ENCODE results near the gene HTRA3.

DNA sequence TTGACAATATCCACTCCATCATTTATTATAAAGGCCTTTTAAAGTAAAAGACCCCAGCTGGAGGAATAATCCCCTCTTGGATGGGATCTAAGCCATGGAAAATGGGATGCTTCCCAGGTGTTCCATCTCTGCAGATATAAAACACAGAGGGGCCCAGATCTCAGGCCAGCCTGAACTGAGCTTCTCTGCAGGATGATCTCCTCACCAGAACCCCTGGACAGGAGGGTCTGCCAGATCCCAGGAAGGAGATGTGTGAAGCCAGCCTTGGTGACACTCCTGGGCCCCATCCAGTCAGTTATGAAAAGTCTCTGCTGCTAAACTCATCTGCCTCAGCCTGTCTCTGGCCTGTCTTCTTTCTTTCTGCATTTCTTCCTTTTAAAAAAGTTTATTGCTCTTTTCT is 56.7 kb downstream of the HTRA3 start:
- TF ChIP-seq, protein P1, sequence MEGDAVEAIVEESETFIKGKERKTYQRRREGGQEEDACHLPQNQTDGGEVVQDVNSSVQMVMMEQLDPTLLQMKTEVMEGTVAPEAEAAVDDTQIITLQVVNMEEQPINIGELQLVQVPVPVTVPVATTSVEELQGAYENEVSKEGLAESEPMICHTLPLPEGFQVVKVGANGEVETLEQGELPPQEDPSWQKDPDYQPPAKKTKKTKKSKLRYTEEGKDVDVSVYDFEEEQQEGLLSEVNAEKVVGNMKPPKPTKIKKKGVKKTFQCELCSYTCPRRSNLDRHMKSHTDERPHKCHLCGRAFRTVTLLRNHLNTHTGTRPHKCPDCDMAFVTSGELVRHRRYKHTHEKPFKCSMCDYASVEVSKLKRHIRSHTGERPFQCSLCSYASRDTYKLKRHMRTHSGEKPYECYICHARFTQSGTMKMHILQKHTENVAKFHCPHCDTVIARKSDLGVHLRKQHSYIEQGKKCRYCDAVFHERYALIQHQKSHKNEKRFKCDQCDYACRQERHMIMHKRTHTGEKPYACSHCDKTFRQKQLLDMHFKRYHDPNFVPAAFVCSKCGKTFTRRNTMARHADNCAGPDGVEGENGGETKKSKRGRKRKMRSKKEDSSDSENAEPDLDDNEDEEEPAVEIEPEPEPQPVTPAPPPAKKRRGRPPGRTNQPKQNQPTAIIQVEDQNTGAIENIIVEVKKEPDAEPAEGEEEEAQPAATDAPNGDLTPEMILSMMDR (conservative IDR thresholded peaks at IDR 0.05; ENCODE audit: low read depth, low read length) = no peak
- no peak for TF ChIP-seq EZH2 (IDR thresholded peaks at IDR 0.05; ENCODE audit: borderline replicate concordance, low read depth, low read length, poor library complexity, severe bottlenecking)
